Daoy (cell line): ENCODE results near the gene MINDY4. TPM values are rescaled to one million over a fixed set of nuclear protein-coding genes. Genes with fewer than 3 reads are reported as not detected.

Experiments
- DNase-seq: peaks from one replicate; pipeline ENCODE4 v3.0.0-alpha.2; 2015; ENCODE audit warnings: low read depth
- total RNA-seq: library from RNA; depleted of rRNA; stranded (reverse); fragments of >200 nt; shearing (Covaris generic); gene quantifications from 2 replicates; pipeline ENCODE4 v1.2.3, GENCODE V29; 2014

The MINDY4 gene
- total RNA-seq, 1 experiment from 2014 or later, result 12.1 TPM

GRCh38 chr7:30852744-30853288 lies 81.6 kb downstream of the MINDY4 start:
- no peak for DNase-seq

- DNase-seq, result no peak
Observed at GRCh38 chr7:30853576-30853975, 82.4 kb downstream of the MINDY4 start.

GRCh38 chr7:30855936-30856335 lies 84.7 kb downstream of the MINDY4 start:
- DNase-seq, result no peak

GRCh38 chr7:30858576-30858975 lies 87.4 kb downstream of the MINDY4 start:
- no peak for DNase-seq

DNA sequence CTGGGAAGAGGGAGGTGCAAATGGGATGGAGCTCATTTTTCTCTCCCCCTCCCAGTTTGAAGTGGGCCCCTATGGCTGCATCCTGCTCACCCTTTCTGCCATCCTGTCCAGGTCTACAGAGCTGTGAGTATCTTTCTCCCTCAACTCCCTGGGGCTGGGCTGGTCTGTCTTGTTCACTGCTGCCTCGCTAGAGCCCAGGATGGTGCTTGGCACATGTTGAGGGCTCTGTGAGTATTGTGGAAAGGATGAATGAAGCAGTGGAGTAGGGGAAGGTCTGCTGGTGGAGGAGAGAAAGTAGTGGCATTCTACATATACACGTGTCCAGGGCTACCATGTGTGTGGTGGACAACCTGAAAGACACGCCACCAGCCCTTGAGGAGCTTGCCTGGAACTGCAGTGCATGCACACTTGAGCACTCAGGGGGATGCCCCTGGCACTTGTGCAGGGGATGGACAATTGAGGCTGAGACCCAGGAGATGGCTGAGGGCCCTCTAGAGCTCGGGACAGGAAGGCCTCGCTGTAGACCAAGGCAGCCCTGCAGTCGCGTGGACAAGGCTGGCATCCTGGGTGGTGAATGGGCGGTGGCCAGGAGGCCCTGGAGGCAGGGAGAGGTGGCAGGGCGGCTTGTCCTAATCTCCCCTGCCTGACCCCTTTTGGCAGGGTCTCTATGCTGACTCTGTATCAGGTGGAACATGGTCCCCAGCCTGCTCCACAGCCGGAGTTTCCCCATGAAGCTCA lies 88.2 kb downstream of the MINDY4 start:
- no peak for DNase-seq

- DNase-seq, result no peak
Observed at GRCh38 chr7:30859940-30860496, 88.8 kb downstream of the MINDY4 start.

DNA sequence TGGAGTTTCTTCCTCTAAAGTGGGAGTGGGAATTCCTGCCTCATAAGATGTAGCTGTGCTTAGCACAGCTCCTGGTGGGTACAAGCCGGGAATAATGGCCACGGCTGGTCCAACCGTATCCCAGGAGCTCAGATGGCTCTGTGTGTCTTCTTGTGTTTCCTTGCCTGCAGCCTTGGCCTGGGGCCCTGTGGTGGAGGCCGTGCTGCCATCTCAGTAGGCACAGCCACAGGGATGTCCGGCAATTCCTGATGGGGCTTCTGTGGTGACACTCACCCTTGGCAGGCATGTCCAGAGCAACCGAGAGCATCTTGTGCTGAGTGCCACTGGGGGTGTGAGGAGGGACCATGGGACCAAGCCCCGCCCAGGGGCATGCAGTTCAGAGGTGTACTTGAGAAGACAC lies 90.4 kb downstream of the MINDY4 start:
- no peak for DNase-seq

DNA sequence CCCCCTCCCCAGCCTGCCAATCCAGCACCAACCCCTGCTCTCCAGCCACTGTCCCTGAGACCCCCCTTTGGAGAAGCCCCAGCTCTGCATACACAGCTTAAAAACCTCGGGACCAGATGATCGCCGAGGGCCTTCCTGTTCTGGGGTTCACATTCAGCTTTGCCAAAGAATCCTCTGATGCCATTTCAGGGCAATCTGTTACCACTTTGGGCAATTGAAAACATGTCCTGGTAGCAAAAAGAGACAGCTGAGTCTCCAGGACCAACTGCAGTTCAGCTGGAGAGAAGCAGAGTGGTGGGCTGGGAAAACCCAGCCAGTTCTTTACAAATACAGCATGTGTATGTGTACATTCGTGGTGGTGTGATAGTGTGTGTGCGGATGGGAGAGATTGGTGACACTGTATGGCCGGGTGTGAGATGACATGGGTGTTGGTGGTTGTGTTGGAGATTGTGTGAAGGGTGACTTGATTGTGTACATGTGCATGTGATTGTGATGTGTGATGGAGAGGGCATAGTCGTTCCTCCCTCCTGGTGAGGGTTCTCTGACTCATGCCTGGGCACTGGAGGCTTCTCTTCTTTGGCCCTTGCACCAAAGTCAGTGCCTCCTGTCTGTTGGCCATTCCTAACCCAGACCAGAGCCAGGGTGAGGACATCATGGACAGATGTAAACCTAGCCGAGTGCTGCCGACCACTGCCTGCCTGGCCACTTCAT lies 91.9 kb downstream of the MINDY4 start:
- DNase-seq, result no peak

GRCh38 chr7:30863706-30864035 lies 92.5 kb downstream of the MINDY4 start:
- DNase-seq, result no peak

- no peak for DNase-seq
Observed at GRCh38 chr7:30864101-30864500, 92.9 kb downstream of the MINDY4 start.

DNA sequence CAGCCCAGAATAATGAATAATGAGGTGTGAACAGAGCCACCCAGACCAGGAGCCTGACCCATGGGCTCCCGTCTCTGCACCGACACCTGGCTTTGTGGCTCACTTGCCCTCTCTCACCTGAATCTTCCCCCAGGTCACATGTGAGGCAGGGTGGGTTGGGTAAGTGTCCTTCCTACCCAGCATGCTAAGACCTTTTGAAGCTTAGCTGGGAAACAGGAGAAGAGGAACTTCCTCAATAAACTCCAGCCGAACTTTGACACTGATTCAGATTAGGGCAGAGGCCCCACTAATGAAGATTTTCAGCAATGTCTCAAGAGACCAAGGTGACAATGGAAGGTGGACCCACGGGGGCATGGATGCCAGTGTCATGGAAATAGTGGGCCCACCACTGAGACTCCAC lies 93.9 kb downstream of the MINDY4 start:
- DNase-seq, result no peak

GRCh38 chr7:30865821-30866220 lies 94.6 kb downstream of the MINDY4 start:
- DNase-seq, result no peak

DNA sequence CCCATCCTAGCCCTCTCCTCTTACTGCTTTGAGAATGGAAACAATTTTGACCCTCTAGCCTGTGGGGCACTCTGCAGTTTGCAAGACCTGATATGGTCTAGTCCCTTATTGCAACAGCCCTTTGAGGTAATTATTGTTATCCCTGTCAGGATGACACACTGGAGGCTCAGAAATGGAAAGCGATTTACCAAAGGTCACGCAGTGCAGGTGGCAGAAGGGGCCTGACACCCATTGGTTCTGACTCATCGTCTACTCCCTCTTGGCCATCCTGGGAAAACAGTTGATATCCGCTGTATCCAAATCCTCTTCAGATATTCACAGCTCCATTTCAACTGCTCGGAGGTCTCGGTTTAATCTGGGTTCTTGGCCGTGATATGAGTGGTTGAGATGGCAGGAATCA lies 95.7 kb downstream of the MINDY4 start:
- peak; percentile 32 for DNase-seq

DNA sequence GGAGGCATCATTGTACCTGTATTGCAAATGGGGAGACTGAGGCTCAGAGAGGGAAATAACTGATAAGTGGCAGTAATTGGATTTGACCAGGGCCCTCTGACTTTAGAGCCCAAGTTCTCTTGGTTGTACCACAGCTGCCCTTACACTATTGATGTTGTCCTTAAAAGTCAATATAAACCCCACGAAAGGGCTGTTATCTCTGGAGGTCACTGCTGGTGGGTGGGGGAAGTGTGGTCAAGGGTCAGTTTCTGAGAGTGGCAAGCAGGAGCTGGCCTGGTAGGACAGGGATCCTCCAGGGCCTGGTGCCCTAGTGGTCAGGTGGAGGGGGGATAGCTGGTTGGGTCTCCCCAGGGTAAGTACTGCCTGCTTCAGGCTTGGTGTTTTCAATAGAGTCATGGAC lies 96.3 kb downstream of the MINDY4 start:
- no peak for DNase-seq

DNA sequence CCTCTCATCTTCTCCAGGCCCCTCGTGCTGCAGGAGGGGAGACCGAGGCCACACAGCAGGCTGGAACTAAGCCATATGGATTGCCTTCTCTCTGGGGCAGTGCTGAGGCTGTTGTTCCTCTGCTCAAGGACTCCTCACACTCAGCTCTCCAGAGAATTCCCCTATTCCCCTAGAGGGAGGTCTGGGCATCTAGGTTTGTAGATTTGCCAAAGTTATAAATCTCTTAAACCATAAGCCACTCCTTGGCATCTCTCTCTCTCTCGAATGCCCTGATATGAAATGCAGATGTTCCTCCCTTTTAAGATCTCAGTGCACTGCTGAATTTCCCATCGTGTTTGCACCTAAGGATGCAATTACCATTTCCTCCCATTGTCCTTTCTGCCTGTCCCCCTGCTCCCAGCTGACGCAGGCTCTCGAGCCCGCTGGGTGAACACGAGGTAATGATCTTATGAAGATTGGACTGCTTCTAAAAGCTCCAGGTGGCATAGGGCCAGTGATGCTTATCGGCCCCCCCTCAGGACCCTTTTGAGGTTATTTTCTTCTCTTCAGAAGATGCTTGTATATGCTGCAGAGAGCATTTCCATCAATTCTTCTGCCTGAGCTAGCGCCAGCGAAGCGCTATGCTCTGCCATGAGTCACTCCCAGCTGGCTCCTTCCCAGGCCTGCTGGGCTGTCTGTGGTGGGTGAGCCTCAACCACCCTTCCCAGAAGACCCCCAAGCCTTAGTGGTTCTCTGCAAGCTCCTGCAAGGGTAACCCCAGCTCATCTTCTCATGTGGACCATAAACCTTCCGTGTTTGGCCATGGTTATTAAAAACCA lies 98.8 kb downstream of the MINDY4 start:
- peak; percentile 45 for DNase-seq

- DNase-seq, result no peak
Observed at GRCh38 chr7:30870821-30871518, 99.8 kb downstream of the MINDY4 start.

GRCh38 chr7:30871655-30872054 lies 100.4 kb downstream of the MINDY4 start:
- no peak for DNase-seq

DNA sequence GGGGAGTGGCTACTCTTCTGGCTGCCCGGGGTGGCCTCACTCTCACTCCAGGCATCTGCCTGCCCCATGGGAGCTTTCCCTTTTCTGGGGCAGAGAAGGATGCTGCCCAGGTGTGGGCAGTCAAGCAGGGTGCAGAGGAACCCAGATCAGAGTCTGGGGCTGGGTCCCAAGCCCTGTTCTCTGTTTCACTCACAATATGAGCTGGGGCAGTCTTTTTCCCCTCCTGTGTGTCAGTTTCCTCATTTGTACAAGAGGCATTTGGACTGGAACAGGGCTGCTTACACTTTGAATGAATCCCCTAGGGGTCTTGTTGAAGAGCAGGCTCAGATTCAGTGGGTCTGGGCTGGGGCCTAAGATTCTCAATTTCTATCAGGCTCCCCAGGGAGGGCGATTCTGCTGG lies 102.0 kb downstream of the MINDY4 start:
- no peak for DNase-seq

GRCh38 chr7:30873656-30874055 lies 102.4 kb downstream of the MINDY4 start:
- no peak for DNase-seq

- DNase-seq, result peak; percentile 34
Observed at GRCh38 chr7:30874656-30875302, 103.6 kb downstream of the MINDY4 start.
